H4 (cell line): ENCODE results near the gene TPSB2. TPM values are rescaled to one million over a fixed set of nuclear protein-coding genes. Genes with fewer than 3 reads are reported as not detected.

Experiments
- DNase-seq: peaks from one replicate; pipeline ENCODE4 v3.0.0-alpha.2; 2015; ENCODE audit warnings: low spot score
- total RNA-seq: library from RNA; depleted of rRNA; stranded (reverse); fragments of >200 nt; shearing (Covaris generic); gene quantifications from 2 replicates; pipeline ENCODE4 v1.2.3, GENCODE V29; 2014

TPSB2 gene
- total RNA-seq, 1 experiment from 2014 or later: 0.17 TPM

DNA sequence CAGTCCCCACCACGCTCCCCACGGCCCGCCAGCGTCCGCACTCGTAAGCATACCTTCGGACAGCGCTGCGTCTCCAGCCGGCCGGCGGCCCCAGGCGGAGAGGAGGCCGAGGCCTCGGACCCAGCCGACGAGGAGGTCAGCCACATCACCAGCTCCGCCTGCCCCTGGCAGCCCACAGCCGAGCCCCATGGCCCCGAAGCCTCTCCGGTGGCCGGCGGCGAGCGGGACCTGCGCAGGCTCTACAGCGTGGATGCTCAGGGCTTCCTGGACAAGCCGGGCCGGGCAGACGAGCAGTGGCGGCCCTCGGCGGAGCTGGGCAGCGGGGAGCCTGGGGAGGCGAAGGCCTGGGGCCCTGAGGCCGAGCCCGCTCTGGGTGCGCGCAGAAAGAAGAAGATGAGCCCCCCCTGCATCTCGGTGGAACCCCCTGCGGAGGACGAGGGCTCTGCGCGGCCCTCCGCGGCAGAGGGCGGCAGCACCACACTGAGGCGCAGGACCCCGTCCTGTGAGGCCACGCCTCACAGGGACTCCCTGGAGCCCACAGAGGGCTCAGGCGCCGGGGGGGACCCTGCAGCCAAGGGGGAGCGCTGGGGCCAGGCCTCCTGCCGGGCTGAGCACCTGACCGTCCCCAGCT lies 9.8 kb downstream of the TPSB2 start:
- no peak for DNase-seq

DNA sequence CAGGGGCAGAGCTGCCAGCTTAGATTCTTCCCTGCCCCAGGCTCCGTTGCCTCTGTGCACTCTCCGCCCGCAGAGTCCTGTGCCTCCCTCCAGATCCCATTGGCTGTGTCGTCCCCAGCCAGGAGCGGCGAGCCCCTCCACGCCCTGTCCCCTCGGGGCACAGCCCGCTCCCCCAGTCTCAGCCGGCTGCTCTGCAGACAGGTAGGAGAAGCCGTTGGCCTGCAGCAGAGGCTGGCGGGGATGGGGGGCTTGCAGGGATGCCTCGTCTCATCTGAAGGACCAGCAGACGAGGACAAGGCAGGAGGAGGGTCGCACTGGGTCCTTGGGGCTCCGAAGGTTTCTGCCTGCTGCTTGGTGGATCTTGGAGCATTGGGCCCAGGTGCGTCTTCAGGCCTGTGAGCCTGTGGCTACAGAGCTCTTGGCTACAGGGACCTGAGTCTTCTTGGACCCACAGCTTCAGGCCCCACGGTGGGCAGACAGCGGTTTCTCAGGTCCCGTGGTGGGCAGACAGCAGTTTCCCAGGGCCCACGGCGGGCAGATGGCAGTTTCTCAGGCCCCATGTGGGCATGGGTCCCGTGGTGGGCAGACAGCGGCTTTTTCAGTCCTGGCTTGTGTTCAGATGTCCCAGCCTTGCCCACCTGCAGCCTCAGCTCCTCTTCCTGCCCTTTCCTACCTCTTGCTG lies 10.9 kb downstream of the TPSB2 start:
- DNase-seq: no peak

DNA sequence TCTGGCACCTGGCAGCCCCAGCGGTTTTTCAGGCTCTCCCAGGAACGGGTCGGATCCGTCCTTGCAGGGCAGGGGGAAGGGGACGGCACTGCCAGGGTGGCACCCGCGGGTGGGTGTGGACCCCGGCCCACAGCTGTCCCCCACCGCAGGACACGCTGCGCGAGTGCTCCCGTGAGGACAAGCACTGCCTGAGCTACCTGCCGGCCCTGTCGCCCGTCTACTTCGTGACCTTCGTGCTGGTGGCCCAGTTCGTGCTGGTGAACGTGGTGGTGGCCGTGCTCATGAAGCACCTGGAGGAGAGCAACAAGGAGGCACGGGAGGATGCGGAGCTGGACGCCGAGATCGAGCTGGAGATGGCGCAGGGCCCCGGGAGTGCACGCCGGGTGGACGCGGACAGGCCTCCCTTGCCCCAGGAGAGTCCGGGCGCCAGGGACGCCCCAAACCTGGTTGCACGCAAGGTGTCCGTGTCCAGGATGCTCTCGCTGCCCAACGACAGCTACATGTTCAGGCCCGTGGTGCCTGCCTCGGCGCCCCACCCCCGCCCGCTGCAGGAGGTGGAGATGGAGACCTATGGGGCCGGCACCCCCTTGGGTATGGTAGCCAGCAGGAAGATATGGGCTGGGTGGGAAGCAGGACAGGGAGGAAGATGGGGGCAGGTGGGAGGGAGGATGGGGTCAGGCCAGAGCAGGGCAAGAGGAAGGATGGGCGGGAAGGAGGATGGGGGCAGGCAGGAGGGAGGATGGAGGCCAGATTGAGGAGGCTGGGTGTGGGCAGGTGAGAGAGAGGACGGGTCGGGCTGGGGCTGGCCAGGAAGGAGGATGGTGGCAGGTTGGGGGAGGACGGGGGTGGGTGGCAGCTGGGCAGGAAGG lies 11.7 kb downstream of the TPSB2 start:
- no peak for DNase-seq

DNA sequence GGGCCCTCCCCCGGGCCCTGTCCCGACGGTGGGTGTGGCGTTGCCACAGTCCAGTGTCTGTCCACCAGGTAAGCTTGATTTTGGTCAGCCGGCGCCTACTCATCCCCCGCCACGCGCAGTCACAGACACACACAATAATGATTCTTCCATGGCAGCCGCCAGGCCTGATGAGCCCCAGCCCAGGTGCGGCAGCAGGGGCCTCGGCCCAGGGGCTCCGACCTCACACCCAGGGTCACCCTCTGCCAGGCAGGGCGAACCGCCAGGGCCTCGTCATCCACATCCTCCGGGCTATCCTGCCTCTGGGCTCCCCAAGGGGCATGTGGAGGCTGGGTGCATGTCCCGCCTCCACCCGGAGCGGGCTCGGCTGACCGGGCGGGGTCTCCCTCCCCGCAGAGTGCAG lies 12.5 kb downstream of the TPSB2 start:
- no peak for DNase-seq

DNA sequence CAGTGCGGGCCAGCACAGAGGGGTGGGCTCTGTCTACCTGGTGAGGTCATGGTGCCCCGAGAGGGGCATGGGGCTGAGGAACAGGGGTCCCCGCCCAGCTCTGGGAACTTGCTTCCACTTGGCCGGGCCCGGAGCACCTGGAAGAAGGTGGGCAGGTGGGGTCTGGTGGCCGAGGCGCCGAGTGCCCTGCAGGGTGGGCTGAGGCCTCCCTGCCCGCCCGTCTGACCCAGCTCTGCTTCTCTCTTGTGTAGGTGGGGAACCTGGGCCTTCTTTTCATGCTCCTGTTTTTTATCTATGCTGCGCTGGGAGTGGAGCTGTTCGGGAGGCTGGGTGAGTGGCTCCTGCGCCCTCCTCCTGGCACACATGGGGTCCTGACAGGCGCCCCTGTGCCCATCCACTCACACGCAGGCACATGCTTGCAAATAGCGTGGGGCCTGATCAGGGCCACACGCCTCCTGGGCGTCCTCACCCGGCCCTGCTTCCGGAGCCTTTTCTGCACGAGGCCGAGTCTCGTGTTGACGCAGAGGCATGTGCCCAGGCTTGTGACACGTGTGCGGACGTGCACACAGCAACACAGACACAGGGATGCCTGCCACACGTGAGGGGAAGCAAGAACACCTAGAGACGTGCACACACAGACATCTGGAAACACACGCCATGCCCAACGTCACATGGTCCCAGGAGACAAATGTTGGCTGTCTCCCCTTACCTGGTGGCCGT lies 13.1 kb downstream of the TPSB2 start:
- DNase-seq: no peak

DNA sequence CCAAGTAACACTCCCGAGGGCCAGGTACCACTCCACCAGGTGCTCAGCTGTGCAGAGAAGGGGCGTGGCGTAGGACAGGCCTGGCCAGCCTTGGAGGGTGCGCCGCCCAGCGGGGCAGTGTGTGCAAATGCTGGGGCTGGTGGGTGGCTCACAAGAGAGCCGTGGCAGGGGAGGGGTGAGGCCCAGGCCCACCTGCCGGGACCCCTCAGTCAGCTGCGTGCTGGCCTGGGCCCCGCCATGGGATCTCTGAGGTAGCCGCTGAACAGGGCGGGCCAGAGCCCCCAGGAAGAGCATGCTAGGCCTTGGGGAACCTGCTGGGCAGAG lies 13.7 kb downstream of the TPSB2 start:
- DNase-seq: no peak

DNA sequence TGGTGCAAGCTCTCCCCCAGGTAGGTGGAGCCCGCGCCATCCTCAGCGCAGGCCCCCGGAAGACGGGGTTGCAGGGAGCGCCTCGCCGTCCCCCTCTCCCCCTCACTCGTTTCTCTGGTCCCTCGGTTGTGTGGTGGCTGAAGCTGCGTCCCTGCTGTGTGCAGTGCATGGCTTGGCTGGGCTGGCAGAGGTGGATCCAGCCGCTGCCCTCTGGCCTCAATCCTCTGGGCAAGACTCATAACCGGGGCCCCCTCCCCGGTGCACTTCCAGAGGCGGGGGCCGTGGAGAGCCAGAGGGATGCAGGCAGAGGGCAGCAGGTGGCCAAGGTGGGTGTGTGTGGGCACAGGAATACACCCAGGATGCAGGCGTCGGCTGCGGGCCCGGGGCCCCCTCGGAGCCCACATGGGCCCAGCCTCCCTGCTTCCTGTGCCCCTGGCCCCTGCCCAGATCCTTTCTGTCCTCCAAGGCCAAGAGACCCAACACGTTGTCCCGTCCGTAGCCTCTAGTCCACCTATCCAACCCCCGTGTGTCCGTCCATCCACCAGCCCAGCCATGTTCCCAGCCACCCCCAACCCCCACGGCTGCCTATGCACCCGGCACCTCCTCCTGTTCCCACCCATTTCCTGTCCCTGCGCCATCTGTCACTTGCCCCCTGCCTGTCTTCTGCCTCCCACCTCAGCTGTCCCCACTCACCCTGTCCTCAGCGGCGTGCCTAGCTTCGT lies 14.2 kb downstream of the TPSB2 start:
- no peak for DNase-seq

DNA sequence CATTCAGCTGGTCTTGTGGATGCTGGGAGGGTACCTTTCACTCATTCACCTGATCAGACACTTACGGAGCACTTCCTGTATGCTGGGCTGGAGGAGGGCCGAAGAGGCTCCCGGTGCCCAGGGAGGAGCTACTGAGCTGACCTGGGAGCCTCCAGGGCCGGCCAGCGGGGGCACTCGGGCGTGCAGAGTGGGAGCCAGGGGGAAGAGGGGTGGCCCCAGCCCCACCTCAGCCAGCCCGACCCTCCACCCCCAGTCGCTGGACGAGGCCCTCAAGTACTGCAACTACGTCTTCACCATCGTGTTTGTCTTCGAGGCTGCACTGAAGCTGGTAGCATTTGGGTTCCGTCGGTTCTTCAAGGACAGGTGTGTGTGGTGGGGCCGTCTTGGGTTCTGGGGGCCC lies 15.3 kb downstream of the TPSB2 start:
- DNase-seq: no peak

DNA sequence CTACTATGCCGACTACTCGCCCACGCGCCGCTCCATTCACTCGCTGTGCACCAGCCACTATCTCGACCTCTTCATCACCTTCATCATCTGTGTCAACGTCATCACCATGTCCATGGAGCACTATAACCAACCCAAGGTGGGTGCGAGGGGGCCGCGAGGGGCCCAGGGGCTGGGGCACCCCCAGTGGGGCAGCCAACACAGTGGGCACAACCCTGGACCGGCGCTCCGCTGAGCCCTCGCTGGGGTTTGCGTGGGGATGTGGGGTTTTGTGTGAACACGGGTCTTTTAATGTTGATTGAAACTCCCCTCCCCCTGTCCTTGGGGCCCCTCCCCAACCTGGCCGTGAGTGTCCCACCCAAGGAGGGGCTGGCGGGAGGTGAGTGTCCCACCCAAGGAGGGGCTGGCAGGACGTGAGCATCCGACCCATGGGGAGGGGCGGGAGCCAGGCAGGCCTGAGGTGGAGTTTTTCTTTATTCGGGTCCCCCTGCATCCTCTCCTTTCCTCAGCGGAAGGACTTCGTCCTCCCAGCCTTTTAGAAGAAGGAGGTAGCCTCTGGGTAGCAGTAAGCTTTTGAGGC lies 16.1 kb downstream of the TPSB2 start:
- no peak for DNase-seq

DNA sequence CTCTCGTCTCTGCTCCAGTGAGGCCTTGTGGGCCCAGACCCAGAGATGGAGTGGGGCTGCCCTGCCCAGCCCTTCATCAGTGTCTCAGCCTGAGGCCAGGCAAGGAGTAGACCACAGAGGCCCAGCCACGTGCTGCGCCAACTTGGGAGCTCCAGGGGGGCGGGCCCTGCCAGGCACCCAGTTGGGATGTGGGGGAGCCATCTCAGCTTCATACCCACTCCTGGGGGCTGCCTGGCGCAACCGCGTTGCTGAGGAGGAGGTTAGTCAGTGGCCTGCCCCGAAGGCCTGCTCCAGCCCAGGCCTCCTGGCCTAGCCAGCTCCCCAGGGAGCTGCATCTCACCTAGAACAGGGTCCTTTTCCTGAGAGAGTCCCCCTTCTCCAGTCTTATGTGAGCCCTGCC lies 16.8 kb downstream of the TPSB2 start:
- no peak for DNase-seq

DNA sequence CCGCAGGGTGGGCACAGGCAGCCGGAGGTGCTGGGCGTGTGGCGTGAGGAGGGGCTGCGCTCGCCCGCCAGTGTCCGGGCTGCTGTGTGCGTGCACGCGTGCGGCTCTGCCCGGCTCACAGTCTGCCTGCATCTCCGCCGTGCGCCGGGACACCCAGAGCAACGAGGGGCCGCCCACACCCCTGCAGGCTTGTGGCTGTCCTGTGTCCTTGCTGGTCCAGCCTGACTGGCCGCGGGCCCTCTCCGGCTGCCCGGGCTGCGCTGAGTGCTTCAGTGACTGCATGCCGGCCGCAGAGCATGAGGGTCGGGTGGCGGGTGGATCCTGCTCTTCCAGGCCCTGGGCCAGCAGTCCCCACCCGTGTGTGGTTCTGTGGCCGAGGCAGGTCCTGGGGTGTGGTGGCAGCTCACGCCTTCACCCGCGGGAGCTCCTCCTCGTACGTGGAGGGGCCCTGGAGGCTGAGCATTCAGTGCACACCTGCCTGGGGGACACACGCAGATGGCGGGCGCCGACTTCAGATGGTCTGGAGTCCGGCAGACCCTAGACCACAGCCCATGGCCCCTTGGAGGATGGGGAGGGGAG lies 17.3 kb downstream of the TPSB2 start:
- no peak for DNase-seq

DNA sequence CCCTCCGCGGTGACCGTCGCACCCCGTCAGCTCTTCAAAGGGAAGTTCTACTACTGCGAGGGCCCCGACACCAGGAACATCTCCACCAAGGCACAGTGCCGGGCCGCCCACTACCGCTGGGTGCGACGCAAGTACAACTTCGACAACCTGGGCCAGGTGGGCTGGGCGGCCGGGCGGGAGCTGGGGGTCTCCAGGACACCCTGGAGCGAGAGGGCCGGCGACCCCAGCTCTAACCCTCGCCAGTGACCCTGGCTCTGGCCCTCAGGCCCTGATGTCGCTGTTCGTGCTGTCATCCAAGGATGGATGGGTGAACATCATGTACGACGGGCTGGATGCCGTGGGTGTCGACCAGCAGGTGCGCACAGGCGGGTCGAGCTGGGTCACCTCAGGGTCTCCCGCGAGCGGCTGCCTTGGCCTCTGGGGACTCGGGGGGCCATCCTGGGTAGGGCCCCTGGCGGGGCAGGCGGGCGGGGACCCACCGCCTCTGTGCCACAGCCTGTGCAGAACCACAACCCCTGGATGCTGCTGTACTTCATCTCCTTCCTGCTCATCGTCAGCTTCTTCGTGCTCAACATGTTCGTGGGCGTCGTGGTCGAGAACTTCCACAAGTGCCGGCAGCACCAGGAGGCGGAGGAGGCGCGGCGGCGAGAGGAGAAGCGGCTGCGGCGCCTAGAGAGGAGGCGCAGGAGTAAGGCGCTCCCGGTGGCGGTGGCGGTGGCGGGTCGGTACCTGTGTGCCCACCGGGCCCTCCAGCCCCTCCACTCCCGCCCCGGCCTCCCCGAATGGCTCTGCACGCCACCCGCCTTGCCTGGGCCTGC lies 18.3 kb downstream of the TPSB2 start:
- DNase-seq: no peak

DNA sequence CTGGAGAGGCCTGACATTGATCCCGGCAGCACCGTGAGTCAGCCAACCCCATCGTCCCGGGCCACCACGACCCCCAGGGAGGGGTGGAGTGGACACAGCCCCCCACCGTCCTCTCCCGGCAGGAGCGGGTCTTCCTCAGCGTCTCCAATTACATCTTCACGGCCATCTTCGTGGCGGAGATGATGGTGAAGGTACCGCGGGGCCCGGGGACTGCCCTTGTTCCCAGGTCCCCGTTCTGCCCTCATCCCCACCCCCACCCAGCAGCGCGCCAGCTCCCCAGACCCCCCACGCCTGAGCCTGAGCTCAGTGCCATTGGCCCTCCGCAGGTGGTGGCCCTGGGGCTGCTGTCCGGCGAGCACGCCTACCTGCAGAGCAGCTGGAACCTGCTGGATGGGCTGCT lies 19.5 kb downstream of the TPSB2 start:
- DNase-seq: no peak

DNA sequence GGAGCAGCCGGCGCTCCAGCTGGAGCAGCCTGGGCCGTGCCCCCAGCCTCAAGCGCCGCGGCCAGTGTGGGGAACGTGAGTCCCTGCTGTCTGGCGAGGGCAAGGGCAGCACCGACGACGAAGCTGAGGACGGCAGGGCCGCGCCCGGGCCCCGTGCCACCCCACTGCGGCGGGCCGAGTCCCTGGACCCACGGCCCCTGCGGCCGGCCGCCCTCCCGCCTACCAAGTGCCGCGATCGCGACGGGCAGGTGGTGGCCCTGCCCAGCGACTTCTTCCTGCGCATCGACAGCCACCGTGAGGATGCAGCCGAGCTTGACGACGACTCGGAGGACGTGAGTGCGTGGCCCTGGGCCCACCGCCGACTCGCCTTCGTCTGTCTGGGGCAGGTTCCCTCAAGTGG lies 20.9 kb downstream of the TPSB2 start:
- DNase-seq: no peak

DNA sequence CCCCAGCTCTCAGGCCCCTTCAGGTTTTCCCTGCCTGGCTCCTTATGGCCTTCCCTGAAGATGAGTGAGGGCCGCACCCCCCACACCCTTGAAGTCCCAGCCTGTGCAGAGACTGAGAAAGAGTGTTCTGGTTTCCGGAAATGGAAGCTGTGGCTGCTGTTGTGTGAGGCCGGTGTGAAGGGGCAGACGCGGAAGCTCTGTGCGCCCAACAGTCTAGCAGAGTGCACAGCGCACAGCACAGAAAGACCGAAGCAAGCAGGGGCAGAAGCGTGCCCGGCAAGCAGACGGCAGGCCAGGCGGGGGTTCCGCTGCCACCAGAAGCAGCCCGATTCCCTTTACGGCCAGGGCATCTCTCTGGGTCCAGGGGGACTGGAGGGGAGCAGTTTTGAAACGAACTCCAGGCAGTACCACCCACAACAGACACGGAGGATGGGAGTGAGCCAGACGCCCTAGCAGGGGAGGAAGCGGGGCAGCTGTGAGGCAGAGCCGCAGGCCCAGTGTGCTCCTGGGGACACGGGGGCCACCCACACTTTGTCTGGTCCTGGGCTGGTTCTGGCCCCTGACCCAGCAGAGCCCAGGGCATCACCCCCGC lies 21.6 kb downstream of the TPSB2 start:
- DNase-seq: no peak

DNA sequence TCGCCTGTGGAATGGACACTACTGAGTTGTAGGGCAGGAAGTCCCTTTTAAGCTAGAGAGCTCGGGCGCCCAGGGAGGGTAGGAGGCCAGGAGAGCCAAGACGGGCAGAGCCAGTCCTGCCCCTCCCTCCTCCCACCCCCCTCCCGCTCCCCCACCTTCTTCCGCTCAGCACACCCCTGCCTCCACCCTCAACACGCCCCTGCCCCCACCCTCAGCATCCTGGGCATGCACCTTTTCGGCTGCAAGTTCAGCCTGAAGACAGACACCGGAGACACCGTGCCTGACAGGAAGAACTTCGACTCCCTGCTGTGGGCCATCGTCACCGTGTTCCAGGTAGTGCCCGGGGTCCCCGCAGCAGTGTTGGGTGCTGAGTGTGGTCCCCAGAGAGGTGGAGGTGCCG lies 23.2 kb downstream of the TPSB2 start:
- DNase-seq: no peak

DNA sequence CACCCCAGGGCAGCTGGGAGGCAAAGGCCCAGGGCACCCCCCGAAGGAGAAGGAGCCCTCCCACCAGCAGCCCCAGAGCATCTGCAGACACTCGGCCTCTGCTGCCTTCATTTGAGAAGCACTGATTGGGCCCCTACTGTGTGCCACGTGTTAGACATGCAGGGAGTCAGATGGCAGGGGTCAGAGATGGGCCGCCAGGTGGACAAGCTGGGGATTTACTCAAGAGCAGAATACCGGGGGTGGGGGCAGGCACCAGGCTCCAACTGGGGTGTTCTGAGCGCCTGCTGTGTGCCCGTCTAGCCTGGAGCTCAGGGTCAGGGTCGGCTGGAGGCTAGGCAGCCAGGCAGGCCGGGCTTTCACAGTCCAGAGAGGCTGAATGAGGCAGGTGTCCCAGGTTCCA lies 23.7 kb downstream of the TPSB2 start:
- DNase-seq: no peak

DNA sequence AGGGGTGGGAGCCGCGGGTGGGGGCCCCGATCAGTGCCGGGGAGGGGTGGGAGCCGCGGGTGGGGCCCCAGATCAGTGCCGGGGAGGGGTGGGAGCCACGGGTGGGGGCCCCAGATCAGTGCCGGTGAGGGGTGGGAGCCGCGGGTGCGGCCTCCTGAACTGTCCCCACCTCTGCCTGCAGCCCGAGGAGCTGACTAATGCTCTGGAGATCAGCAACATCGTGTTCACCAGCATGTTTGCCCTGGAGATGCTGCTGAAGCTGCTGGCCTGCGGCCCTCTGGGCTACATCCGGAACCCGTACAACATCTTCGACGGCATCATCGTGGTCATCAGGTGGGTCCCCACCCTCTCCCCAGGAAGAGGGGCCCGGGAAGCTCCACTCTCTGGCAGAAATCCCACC lies 25.1 kb downstream of the TPSB2 start:
- DNase-seq: no peak

DNA sequence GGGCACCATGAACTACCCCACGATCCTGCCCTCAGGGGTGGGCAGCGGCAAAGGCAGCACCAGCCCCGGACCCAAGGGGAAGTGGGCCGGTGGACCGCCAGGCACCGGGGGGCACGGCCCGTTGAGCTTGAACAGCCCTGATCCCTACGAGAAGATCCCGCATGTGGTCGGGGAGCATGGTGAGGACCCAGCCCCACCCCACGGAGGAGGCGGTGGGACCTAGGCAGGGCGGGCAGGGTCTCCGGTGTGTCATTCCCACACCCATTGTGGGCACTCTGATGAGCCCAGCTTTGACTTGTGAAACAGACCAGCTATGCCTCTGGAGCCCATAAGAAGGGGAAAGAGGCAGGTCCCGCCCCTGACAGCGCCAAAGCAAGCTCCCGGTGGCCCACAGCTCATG lies 27.7 kb downstream of the TPSB2 start:
- DNase-seq: no peak

DNA sequence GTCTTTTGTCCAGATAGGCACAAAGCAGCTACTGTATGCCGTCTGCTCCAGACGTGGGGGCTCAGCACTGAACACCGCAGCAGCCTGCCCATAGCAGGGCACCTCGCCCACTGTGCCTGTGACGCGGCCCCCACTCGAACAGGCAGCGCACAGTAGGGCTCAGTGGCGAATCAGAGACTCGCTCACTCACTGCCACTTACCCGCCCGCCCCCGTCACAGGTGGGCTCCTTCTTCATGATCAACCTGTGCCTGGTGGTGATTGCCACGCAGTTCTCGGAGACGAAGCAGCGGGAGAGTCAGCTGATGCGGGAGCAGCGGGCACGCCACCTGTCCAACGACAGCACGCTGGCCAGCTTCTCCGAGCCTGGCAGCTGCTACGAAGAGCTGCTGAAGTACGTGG lies 28.5 kb downstream of the TPSB2 start:
- DNase-seq: no peak
